Activated CD8-positive, alpha-beta memory T cell treated with anti-CD3 and anti-CD28 coated beads for 4 hours (primary cell): ENCODE results near the gene TSPOAP1.

ENCODE experiments used
- DNase-seq, 2 donors: peaks; one replicate each; pipeline ENCODE4 v3.0.0-alpha.2; 2020; ENCODE audit warnings: low read depth in 2 of 2

Gene TSPOAP1

GRCh38 chr17:58329035-58329809 is 627 bp upstream of the TSPOAP1 start:
- peak in 1 of 2 donors; percentile 81 for DNase-seq

GRCh38 chr17:58327363-58328194 is 1.0 kb downstream of the TSPOAP1 start:
- no peak for DNase-seq

- no peak for DNase-seq
Measured at GRCh38 chr17:58326609-58327362, 1.8 kb downstream of the TSPOAP1 start.

GRCh38 chr17:58325976-58326468 is 2.6 kb downstream of the TSPOAP1 start:
- no peak for DNase-seq

GRCh38 chr17:58325289-58325726 is 3.3 kb downstream of the TSPOAP1 start:
- no peak for DNase-seq

GRCh38 chr17:58324409-58325288 is 3.9 kb downstream of the TSPOAP1 start:
- DNase-seq, result no peak

GRCh38 chr17:58324056-58324408 is 4.6 kb downstream of the TSPOAP1 start:
- DNase-seq, result no peak

GRCh38 chr17:58323366-58324055 is 5.1 kb downstream of the TSPOAP1 start:
- no peak for DNase-seq

GRCh38 chr17:58322581-58323185 is 5.9 kb downstream of the TSPOAP1 start:
- no peak for DNase-seq

GRCh38 chr17:58321571-58322525 is 6.7 kb downstream of the TSPOAP1 start:
- DNase-seq, result no peak

- DNase-seq, result no peak
Measured at GRCh38 chr17:58320570-58321323, 7.8 kb downstream of the TSPOAP1 start.

GRCh38 chr17:58320163-58320558 is 8.4 kb downstream of the TSPOAP1 start:
- no peak for DNase-seq

- no peak for DNase-seq
Measured at GRCh38 chr17:58319173-58320162, 9.1 kb downstream of the TSPOAP1 start.

- no peak for DNase-seq
Measured at GRCh38 chr17:58318627-58319172, 9.9 kb downstream of the TSPOAP1 start.

GRCh38 chr17:58318065-58318481 is 10.5 kb downstream of the TSPOAP1 start:
- no peak for DNase-seq

GRCh38 chr17:58317421-58318064 is 11.1 kb downstream of the TSPOAP1 start:
- DNase-seq, result peak in 1 of 2 donors; percentile 61
